ENCODE measurements around the gene BLVRA.

GRCh38 chr7:43791665-43792064, 33.2 kb downstream of the BLVRA start:
- TF ChIP-seq CREB1 (IDR thresholded peaks at IDR 0.05; ENCODE audit: low read depth) = no peak
- no peak for TF ChIP-seq TCF12 (IDR thresholded peaks at IDR 0.05; ENCODE audit: low read depth)
- TF ChIP-seq, protein P1, sequence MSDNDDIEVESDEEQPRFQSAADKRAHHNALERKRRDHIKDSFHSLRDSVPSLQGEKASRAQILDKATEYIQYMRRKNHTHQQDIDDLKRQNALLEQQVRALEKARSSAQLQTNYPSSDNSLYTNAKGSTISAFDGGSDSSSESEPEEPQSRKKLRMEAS (IDR thresholded peaks at IDR 0.05) = no peak
- TF ChIP-seq TAF1 (IDR thresholded peaks at IDR 0.05; ENCODE audit: low read depth) = no peak
- no peak for TF ChIP-seq EGR1 (IDR thresholded peaks at IDR 0.05)
- no peak for TF ChIP-seq EP300 (IDR thresholded peaks at IDR 0.05; ENCODE audit: borderline replicate concordance)
